AG04450 (cell line): ENCODE data around the gene RNF169. TPM values are rescaled to one million over a fixed set of nuclear protein-coding genes. Genes with fewer than 3 reads are reported as not detected.

ENCODE experiments used
- CTCF ChIA-PET: fragments of 300-600, 350-600 bp; formaldehyde crosslinking; extraction: SDS; loops from one replicate; lab custom pipeline; 2022; ENCODE audit warnings: antibody characterized with exemption, inconsistent platforms; lab: Charles Lee
- POLR2A ChIA-PET: fragments of 350-600 bp; formaldehyde crosslinking; extraction: SDS; loops from one replicate; lab custom pipeline; 2021; ENCODE audit warnings: antibody characterized with exemption, inconsistent platforms; lab: Yijun Ruan, JAX
- DNase-seq: peaks from one replicate; pipeline ENCODE4 v3.0.0-alpha.2; 2011; ENCODE audit warnings: low read depth, low spot score
- H3K27ac ChIP-seq: one replicate; pipeline ENCODE4 v1.5.1; 2012; ENCODE audit warnings: low read depth, low read length, control low read depth
- H3K27me3 ChIP-seq: one replicate; pipeline ENCODE4 v1.6.0; 2012; ENCODE audit warnings: low read length; ENCODE audit not compliant: control insufficient read depth, insufficient read depth
- H3K4me3 ChIP-seq: 2 replicates; pipeline ENCODE4 v1.5.1; 2011; ENCODE audit warnings: mild to moderate bottlenecking, low read depth, low read length, control low read depth
- H3K9me3 ChIP-seq: 2 replicates; pipeline ENCODE4 v1.5.1; 2012; ENCODE audit warnings: low read length; ENCODE audit not compliant: control insufficient read depth, insufficient read depth
- CTCF ChIP-seq: IDR thresholded peaks from 2 replicates; pipeline ENCODE4 v1.5.1; 2011; ENCODE audit warnings: low read depth, low read length, control low read depth, inconsistent platforms
- polyA plus RNA-seq: library from polyadenylated mRNA; depleted of rRNA; stranded (reverse); fragments of >200 nt; gene quantifications from 2 replicates; pipeline ENCODE4 v1.2.3, GENCODE V29; 2011; rRNA removed
- small RNA-seq: library from RNA; depleted of rRNA; stranded (forward); fragments of <200 nt; gene quantifications from one replicate; pipeline ENCODE3, GENCODE V24; 2012; ENCODE audit warnings: low read depth; ENCODE audit not compliant: insufficient read length

Gene RNF169
- polyA plus RNA-seq, 1 experiment = 12.3 TPM

GRCh38 chr11:74877132-74877531 is 128.5 kb downstream of the RNF169 start:
- no peak for DNase-seq
- no peak overlapping the region for H3K4me3 ChIP-seq
- no peak overlapping the region for H3K27ac ChIP-seq
- CTCF ChIA-PET = no interaction called here
- peak; percentile 57 for TF ChIP-seq CTCF
- peaks cover 4% of the 10 kb centered on the region; the same call in 1 of the 2 replicates for H3K9me3 ChIP-seq
- no peaks in the 10 kb centered on the region for H3K27me3 ChIP-seq
- POLR2A ChIA-PET = no interaction called here

Small RNAs within 50 kb of the gene (small RNA-seq; reads per million reads assigned to genes)
- 1.1 reads per million for gene MIR4696
- gene RN7SL239P = not detected

Other genes with a start within 250 kb of the RNF169 start
- gene POLD3, start 156.3 kb upstream of the RNF169 start, polyA plus RNA-seq = 10.0 and 14.8 TPM in 2 replicates
- 0.88 and 0.91 TPM in 2 replicates for gene CHRDL2, start 17.4 kb upstream of the RNF169 start, polyA plus RNA-seq
- 5.6 and 7.0 TPM in 2 replicates for gene XRRA1, start 200.2 kb downstream of the RNF169 start, polyA plus RNA-seq
- gene SPCS2, start 200.4 kb downstream of the RNF169 start, polyA plus RNA-seq = 108 and 195 TPM in 2 replicates
- gene NEU3, start 240.1 kb downstream of the RNF169 start, polyA plus RNA-seq = 5.6 and 5.7 TPM in 2 replicates